ENCODE data around the gene GRAMD1A.

The GRAMD1A gene

GRCh38 chr19:34988119-34988518, 12.0 kb upstream of the GRAMD1A start:
- Histone ChIP-seq H3K4me1 (ENCODE audit: insufficient read depth, low read length, poor library complexity, severe bottlenecking) (peaks cover 6% of the 10 kb centered on the region), H3K36me3 (ENCODE audit: insufficient read depth, low read length) (no peaks in the 10 kb centered on the region), H3F3A (ENCODE audit: low read depth) (no peaks in the 10 kb centered on the region), H3K4me3 (ENCODE audit: low read length, poor library complexity, severe bottlenecking) (no peak overlapping the region), H2AFZ (ENCODE audit: low read length) (no peak overlapping the region), H3K9me3 (ENCODE audit: insufficient read depth, low read depth, low read length) (no peaks in the 10 kb centered on the region), H3K27me3 (ENCODE audit: insufficient read depth, low read length, poor library complexity, severe bottlenecking) (no peaks in the 10 kb centered on the region), H3K4me2 (ENCODE audit: low read depth, low read length, poor library complexity, severe bottlenecking) (no peak overlapping the region), H3K9me2 (replicated peaks; ENCODE audit: low read depth, low read length) (no peaks in the 10 kb centered on the region), H4K20me1 (ENCODE audit: insufficient read depth, low read length, poor library complexity, severe bottlenecking) (no peaks in the 10 kb centered on the region), H3K79me2 (ENCODE audit: insufficient read depth, low read length) (no peaks in the 10 kb centered on the region), H3K9ac (ENCODE audit: low read depth, low read length, poor library complexity, severe bottlenecking) (no peak overlapping the region)
- TF ChIP-seq CTCF (conservative IDR thresholded peaks at IDR 0.05; ENCODE audit: low read length) (no peak), EZH2phosphoT487 (IDR thresholded peaks at IDR 0.05; ENCODE audit: borderline replicate concordance) (no peak)

- Histone ChIP-seq H3K27me3 (ENCODE audit: insufficient read depth, low read length, poor library complexity, severe bottlenecking) (no peaks in the 10 kb centered on the region), H3K4me3 (ENCODE audit: low read length, poor library complexity, severe bottlenecking) (no peak overlapping the region), H3K9me3 (ENCODE audit: insufficient read depth, low read depth, low read length) (no peaks in the 10 kb centered on the region), H4K20me1 (ENCODE audit: insufficient read depth, low read length, poor library complexity, severe bottlenecking) (no peaks in the 10 kb centered on the region), H3K36me3 (ENCODE audit: insufficient read depth, low read length) (no peaks in the 10 kb centered on the region), H2AFZ (ENCODE audit: low read length) (no peak overlapping the region), H3K4me1 (ENCODE audit: insufficient read depth, low read length, poor library complexity, severe bottlenecking) (peaks cover 6% of the 10 kb centered on the region), H3F3A (ENCODE audit: low read depth) (no peaks in the 10 kb centered on the region), H3K79me2 (ENCODE audit: insufficient read depth, low read length) (no peaks in the 10 kb centered on the region), H3K9ac (ENCODE audit: low read depth, low read length, poor library complexity, severe bottlenecking) (no peak overlapping the region), H3K4me2 (ENCODE audit: low read depth, low read length, poor library complexity, severe bottlenecking) (no peak overlapping the region), H3K9me2 (replicated peaks; ENCODE audit: low read depth, low read length) (no peaks in the 10 kb centered on the region)
- no peak for TF ChIP-seq EZH2phosphoT487 (IDR thresholded peaks at IDR 0.05; ENCODE audit: borderline replicate concordance)
- no peak for TF ChIP-seq CTCF (conservative IDR thresholded peaks at IDR 0.05; ENCODE audit: low read length)
These were observed 10.8 kb upstream of the GRAMD1A start for GRCh38 chr19:34989298-34989697.

GRCh38 chr19:34990578-34991192, 9.4 kb upstream of the GRAMD1A start:
- H3K9me2 ChIP-seq (replicated peaks; ENCODE audit: low read depth, low read length): no peaks in the 10 kb centered on the region
- H3K36me3 ChIP-seq (ENCODE audit: insufficient read depth, low read length): no peaks in the 10 kb centered on the region
- H4K20me1 ChIP-seq (ENCODE audit: insufficient read depth, low read length, poor library complexity, severe bottlenecking): no peaks in the 10 kb centered on the region
- no peaks in the 10 kb centered on the region for H3K9me3 ChIP-seq (ENCODE audit: insufficient read depth, low read depth, low read length)
- H3K4me1 ChIP-seq (ENCODE audit: insufficient read depth, low read length, poor library complexity, severe bottlenecking): peaks cover 2% of the 10 kb centered on the region
- no peak overlapping the region for H3K4me2 ChIP-seq (ENCODE audit: low read depth, low read length, poor library complexity, severe bottlenecking)
- TF ChIP-seq EZH2phosphoT487 (IDR thresholded peaks at IDR 0.05; ENCODE audit: borderline replicate concordance) (no peak), CTCF (conservative IDR thresholded peaks at IDR 0.05; ENCODE audit: low read length) (no peak)
- no peak overlapping the region for H3K9ac ChIP-seq (ENCODE audit: low read depth, low read length, poor library complexity, severe bottlenecking)
- no peak overlapping the region for H2AFZ ChIP-seq (ENCODE audit: low read length)
- no peaks in the 10 kb centered on the region for H3K79me2 ChIP-seq (ENCODE audit: insufficient read depth, low read length)
- no peaks in the 10 kb centered on the region for H3F3A ChIP-seq (ENCODE audit: low read depth)
- H3K4me3 ChIP-seq (ENCODE audit: low read length, poor library complexity, severe bottlenecking): no peak overlapping the region
- H3K27me3 ChIP-seq (ENCODE audit: insufficient read depth, low read length, poor library complexity, severe bottlenecking): no peaks in the 10 kb centered on the region
